Upper lobe of left lung (tissue), 4 donors: ENCODE data around the gene ZKSCAN3.

Source experiments
- CTCF ChIP-seq, 6 experiments: fragments of 450-650 bp in 4 of 6; fragments of 200-600 bp in 2 of 6; sonication (generic) in 2 of 6; IDR thresholded peaks; one replicate each; pipeline ENCODE4 v1.5.1; 2016 to 2019; ENCODE audit warnings: antibody characterized with exemption in 6 of 6
- POLR2A ChIP-seq, 4 donors: fragments of 450-650 bp; IDR thresholded peaks; one replicate each; pipeline ENCODE4 v1.5.1; 2016 to 2017; ENCODE audit warnings: antibody characterized with exemption in 4 of 4, mild to moderate bottlenecking in 2 of 4

DNA sequence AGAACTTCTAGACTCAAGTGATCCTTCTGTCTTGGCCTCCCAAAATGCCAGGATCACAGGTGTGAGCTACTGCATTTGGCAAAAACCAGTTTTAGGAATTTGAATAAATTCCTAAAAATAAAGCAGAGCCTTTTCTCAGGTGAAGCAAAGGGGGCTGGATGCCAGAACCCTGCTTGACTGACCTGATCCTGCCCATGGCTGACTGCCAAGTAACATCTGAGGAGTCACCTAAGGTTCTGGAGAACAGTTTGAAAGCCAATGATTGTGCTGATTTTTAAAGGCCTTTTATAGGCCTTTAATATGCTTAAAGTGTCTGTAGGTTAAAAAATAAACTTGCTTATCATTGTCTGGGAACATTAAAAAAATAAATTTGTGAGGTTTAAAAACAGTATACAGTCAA is 63.9 kb downstream of the ZKSCAN3 start:
- TF ChIP-seq CTCF (IDR thresholded peaks at IDR 0.05) = no peak
- no peak for TF ChIP-seq POLR2A (IDR thresholded peaks at IDR 0.05)
